ENCODE data around the gene HNRNPAB. TPM values are rescaled to one million over a fixed set of nuclear protein-coding genes. Genes with fewer than 3 reads are reported as not detected.
A peak's percentile ranks its signal among the peaks of the same experiment; 100 is the strongest.

HNRNPAB gene
- polyA plus RNA-seq, 1 experiment = 102 TPM

DNA sequence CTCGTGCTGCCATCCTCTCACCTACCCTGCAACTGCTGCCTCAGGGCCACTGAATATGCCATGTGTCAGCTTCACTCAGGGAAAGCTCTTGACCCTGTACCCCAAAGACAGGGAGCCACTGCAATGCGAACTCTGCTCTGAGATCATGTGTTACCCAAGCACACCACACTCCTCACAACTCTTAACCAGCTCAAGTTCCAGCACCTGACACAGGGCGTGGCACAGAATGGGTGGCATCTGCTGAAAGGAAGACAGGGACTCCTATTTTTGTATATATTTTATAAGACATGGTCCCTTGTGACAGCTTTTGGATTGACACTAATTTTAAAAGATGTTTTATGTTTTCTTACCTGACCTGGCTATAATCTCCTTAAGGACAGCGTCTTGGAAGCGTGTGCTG is 17.5 kb downstream of the HNRNPAB start:
- no peaks in the 10 kb centered on the region for H3K27me3 ChIP-seq (ENCODE audit: control insufficient read depth, insufficient read depth, low read length)
- CTCF ChIA-PET = interaction anchor here (3.1 kb wide), 1 partner anchor 13 kb away, joined by 10 read pairs; no protein-coding TSS in a partner anchor
- TF ChIP-seq, protein P1, sequence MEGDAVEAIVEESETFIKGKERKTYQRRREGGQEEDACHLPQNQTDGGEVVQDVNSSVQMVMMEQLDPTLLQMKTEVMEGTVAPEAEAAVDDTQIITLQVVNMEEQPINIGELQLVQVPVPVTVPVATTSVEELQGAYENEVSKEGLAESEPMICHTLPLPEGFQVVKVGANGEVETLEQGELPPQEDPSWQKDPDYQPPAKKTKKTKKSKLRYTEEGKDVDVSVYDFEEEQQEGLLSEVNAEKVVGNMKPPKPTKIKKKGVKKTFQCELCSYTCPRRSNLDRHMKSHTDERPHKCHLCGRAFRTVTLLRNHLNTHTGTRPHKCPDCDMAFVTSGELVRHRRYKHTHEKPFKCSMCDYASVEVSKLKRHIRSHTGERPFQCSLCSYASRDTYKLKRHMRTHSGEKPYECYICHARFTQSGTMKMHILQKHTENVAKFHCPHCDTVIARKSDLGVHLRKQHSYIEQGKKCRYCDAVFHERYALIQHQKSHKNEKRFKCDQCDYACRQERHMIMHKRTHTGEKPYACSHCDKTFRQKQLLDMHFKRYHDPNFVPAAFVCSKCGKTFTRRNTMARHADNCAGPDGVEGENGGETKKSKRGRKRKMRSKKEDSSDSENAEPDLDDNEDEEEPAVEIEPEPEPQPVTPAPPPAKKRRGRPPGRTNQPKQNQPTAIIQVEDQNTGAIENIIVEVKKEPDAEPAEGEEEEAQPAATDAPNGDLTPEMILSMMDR (IDR thresholded peaks at IDR 0.05; ENCODE audit: low read depth, low read length) = no peak
- no peak for DNase-seq (ENCODE audit: low read depth, low spot score)
- POLR2A ChIA-PET = interaction anchor here (1.2 to 1.5 kb wide), 2 partner anchors 12 to 18 kb away, joined by 3 to 8 read pairs; partner anchors contain the start of gene HNRNPAB
- no peak overlapping the region for H3K4me3 ChIP-seq (ENCODE audit: low read depth, low read length)
- H3K27ac ChIP-seq (ENCODE audit: low read depth, low read length) = no peak overlapping the region
- H3K9me3 ChIP-seq (ENCODE audit: control insufficient read depth, insufficient read depth, low read length) = peaks cover 1% of the 10 kb centered on the region

DNA sequence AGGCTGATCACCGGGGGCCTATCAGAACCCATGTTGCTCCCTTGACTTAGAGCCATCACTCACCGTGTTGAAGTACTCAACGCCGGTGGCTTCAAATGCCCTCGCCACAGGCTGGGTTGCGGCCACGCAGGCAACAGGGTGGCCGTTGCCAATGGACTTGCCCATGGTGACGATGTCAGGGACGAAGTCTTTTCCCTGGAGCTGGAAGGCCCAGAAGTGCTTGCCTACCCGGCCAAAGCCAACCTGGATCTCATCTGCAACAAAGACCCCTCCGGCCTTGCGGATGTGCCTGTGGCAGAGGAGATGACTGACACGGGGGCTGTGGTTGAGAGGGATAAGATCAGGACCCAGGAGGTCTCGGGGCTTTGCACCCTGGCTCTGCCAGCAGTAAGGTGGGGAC is 18.0 kb downstream of the HNRNPAB start:
- TF ChIP-seq, protein P1 (IDR thresholded peaks at IDR 0.05; ENCODE audit: low read depth, low read length) = no peak
- Histone ChIP-seq H3K27ac (ENCODE audit: low read depth, low read length) (no peak overlapping the region), H3K4me3 (ENCODE audit: low read depth, low read length) (no peak overlapping the region), H3K9me3 (ENCODE audit: control insufficient read depth, insufficient read depth, low read length) (peaks cover 6% of the 10 kb centered on the region), H3K27me3 (ENCODE audit: control insufficient read depth, insufficient read depth, low read length) (no peaks in the 10 kb centered on the region)
- ChIA-PET CTCF (interaction anchor here (3.1 kb wide), 1 partner anchor 13 kb away, joined by 10 read pairs; no protein-coding TSS in a partner anchor), POLR2A (interaction anchor here (1.2 kb wide), 1 partner anchor 12 kb away, joined by 3 read pairs; no protein-coding TSS in a partner anchor)
- DNase-seq (ENCODE audit: low read depth, low spot score) = no peak

DNA sequence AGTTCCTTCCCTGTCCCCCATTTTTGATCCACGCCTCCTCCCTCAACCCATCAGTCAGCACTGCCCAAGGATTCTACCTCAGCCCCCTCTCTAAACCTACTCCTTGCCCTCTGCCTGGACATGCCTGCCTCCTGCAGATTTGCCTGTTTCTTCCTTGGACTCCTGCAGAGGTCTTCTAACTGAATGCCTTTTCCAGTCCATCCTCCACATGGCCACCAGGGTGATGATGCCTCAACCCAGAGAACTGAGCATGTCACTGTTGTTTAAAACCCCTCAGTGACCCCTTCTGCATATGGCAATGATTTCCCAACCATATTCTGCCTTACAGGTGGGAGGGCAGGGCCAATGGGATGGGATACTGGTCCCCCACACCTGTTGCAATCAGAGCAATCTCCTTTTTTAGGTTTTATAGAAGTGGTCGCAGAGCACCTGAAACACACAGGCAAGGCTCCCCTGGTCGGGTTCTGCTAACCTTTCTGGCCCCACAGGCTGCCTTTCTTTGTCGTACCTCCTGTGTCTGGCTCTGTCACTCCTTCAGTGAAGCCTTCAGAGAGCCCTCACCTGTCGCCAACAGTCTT is 19.0 kb downstream of the HNRNPAB start:
- ChIA-PET CTCF (no interaction called here), POLR2A (no interaction called here)
- Histone ChIP-seq H3K4me3 (ENCODE audit: low read depth, low read length) (no peak overlapping the region), H3K27ac (ENCODE audit: low read depth, low read length) (no peak overlapping the region), H3K9me3 (ENCODE audit: control insufficient read depth, insufficient read depth, low read length) (peaks cover 10% of the 10 kb centered on the region), H3K27me3 (ENCODE audit: control insufficient read depth, insufficient read depth, low read length) (no peaks in the 10 kb centered on the region)
- DNase-seq (ENCODE audit: low read depth, low spot score) = no peak
- TF ChIP-seq, protein P1 (IDR thresholded peaks at IDR 0.05; ENCODE audit: low read depth, low read length) = 0 out of 2 replicates have a peak, but pooled peaks have one; percentile 9

DNA sequence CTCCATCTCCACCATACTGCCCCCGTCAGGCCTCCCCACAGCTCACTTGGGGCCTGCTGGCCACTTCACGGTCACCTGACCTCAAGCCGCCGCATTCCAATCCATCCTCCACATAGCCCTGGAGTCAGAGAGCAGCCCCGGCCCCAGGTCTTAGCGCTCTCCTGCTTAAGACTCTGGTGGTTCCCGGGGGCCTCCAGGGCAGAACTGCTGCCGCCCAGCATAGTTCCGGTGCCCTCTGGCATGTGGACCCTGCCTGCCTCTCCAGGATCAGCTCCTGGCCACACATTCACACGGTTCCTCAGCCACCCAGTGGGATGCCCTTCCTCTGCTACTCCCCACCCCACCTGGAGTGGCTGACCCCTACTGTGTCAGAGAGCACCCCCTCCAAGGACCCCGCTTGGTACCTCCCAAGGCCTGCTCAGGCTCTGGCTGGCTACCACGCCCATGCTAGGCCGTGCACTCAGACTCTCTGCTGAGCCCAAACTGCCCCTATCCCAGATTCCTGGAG is 19.5 kb downstream of the HNRNPAB start:
- TF ChIP-seq, protein P1 (IDR thresholded peaks at IDR 0.05; ENCODE audit: low read depth, low read length) = no peak
- no peak for DNase-seq (ENCODE audit: low read depth, low spot score)
- Histone ChIP-seq H3K9me3 (ENCODE audit: control insufficient read depth, insufficient read depth, low read length) (peaks cover 10% of the 10 kb centered on the region), H3K4me3 (ENCODE audit: low read depth, low read length) (no peak overlapping the region), H3K27ac (ENCODE audit: low read depth, low read length) (no peak overlapping the region), H3K27me3 (ENCODE audit: control insufficient read depth, insufficient read depth, low read length) (no peaks in the 10 kb centered on the region)
- ChIA-PET POLR2A (no interaction called here), CTCF (no interaction called here)

DNA sequence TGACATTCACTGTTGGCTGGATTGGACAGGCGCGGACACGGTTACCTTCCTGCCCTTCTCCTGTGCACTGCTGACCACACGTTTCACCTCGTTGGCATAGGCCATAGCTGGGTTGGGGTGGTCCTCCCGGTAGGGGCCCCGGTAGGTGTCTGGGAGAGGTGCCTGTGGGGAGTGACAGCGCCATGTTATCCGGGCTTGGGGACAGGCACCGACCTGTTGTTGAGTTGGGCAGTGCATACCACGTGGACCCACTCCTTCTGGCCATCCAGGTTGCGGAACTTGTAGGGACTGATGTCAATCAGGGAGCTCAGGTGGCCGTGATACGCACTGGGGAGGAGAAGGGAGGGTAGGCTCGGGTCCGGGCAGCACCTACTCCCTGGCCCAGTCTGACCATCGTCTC is 20.1 kb downstream of the HNRNPAB start:
- no peak for DNase-seq (ENCODE audit: low read depth, low spot score)
- ChIA-PET CTCF (interaction anchor here (0.6 to 2.3 kb wide), 2 partner anchors 11 to 163 kb away, joined by 6 to 10 read pairs; no protein-coding TSS in a partner anchor), POLR2A (no interaction called here)
- H3K27me3 ChIP-seq (ENCODE audit: control insufficient read depth, insufficient read depth, low read length) = no peaks in the 10 kb centered on the region
- no peak overlapping the region for H3K27ac ChIP-seq (ENCODE audit: low read depth, low read length)
- no peak overlapping the region for H3K4me3 ChIP-seq (ENCODE audit: low read depth, low read length)
- TF ChIP-seq, protein P1 (IDR thresholded peaks at IDR 0.05; ENCODE audit: low read depth, low read length) = no peak
- peaks cover 10% of the 10 kb centered on the region for H3K9me3 ChIP-seq (ENCODE audit: control insufficient read depth, insufficient read depth, low read length)

Data from AG04450 (cell line).